PC-9 (cell line): ENCODE data around the gene TNC. TPM values are rescaled to one million over a fixed set of nuclear protein-coding genes. Genes with fewer than 3 reads are reported as not detected.

Experiments used
- BruUV-seq: library from RNA; stranded (reverse); fragments of 400-500 nt; replicated peaks from 2 replicates; lab custom pipeline; 2021; lab: Mats Ljungman, UMichigan
- CTCF ChIA-PET: fragments of 300-600 bp; sonication (Branson Sonifier 250); formaldehyde crosslinking; loops from one replicate; lab custom pipeline; 2022; ENCODE audit warnings: antibody characterized with exemption; lab: Charles Lee
- POLR2A ChIA-PET: fragments of 300-600 bp; sonication (Branson Sonifier 250); formaldehyde crosslinking; loops from one replicate; lab custom pipeline; 2022; ENCODE audit warnings: antibody characterized with exemption; ENCODE audit not compliant: unreplicated experiment; lab: Charles Lee
- DNase-seq, 2 experiments: peaks; one replicate each; pipeline versions ENCODE4 v3.0.0 to v3.0.0-alpha.2; 2015 to 2022; ENCODE audit warnings: mixed read lengths in 1 of 2
- H2AFZ ChIP-seq: fragments of 200-600 bp; sonication (generic); 2 replicates; pipeline ENCODE4 v1.8.1; 2017; ENCODE audit warnings: antibody characterized with exemption
- H3F3A ChIP-seq: fragments of 200-600 bp; sonication (generic); 2 replicates; pipeline ENCODE4 v1.8.1; 2017; ENCODE audit warnings: antibody characterized with exemption, mild to moderate bottlenecking, low read depth; ENCODE audit not compliant: insufficient read depth
- H3K27ac ChIP-seq: fragments of 200-600 bp; sonication (generic); 2 replicates; pipeline ENCODE4 v1.6.1; 2016; ENCODE audit warnings: mixed run types
- H3K27me3 ChIP-seq: fragments of 200-600 bp; sonication (generic); 2 replicates; pipeline ENCODE4 v1.6.1; 2016; ENCODE audit warnings: low read depth, mixed run types; ENCODE audit not compliant: insufficient read depth
- H3K36me3 ChIP-seq: fragments of 200-600 bp; sonication (generic); 2 replicates; pipeline ENCODE4 v1.6.1; 2016; ENCODE audit warnings: low read depth, mixed run types
- H3K4me1 ChIP-seq: fragments of 200-600 bp; sonication (generic); replicated peaks from 2 replicates; pipeline ENCODE4 v1.6.1; 2016; ENCODE audit warnings: mixed run types; ENCODE audit not compliant: insufficient read depth
- H3K4me2 ChIP-seq: fragments of 200-600 bp; sonication (generic); 2 replicates; pipeline ENCODE4 v1.6.1; 2017; ENCODE audit warnings: mixed run types
- H3K4me3 ChIP-seq: fragments of 200-600 bp; sonication (generic); 2 replicates; pipeline ENCODE4 v1.6.1; 2016; ENCODE audit warnings: mixed run types
- H3K79me2 ChIP-seq: fragments of 200-600 bp; sonication (generic); 2 replicates; pipeline ENCODE4 v1.6.1; 2017; ENCODE audit warnings: low read depth, mixed run types
- H3K9me2 ChIP-seq: fragments of 200-600 bp; sonication (generic); 2 replicates; pipeline ENCODE4 v1.8.1; 2017; ENCODE audit warnings: mild to moderate bottlenecking; ENCODE audit not compliant: insufficient read depth
- H3K9me3 ChIP-seq: fragments of 200-600 bp; sonication (generic); 2 replicates; pipeline ENCODE4 v1.8.1; 2016; ENCODE audit warnings: low read depth; ENCODE audit not compliant: insufficient read depth
- H4K20me1 ChIP-seq: fragments of 200-600 bp; sonication (generic); 2 replicates; pipeline ENCODE4 v1.8.1; 2017; ENCODE audit not compliant: insufficient read depth
- CTCF ChIP-seq: fragments of 200-600 bp; sonication (generic); conservative IDR thresholded peaks from 2 replicates; pipeline ENCODE4 v1.6.1; 2017; ENCODE audit warnings: mixed run types, antibody characterized with exemption, mild to moderate bottlenecking, moderate library complexity
- EZH2 ChIP-seq: fragments of 200-600 bp; sonication (generic); IDR thresholded peaks from 2 replicates; pipeline ENCODE4 v1.8.0; 2017; ENCODE audit warnings: antibody characterized with exemption, low read depth
- intact Hi-C: fragments of 100-400 bp; cut with micrococcal nuclease; formaldehyde crosslinking; loops from one replicate; pipeline ENCODE4 v1.10.0; 2022; ENCODE audit not compliant: unreplicated experiment
- total RNA-seq: library from RNA; stranded (reverse); gene quantifications from 2 replicates; pipeline ENCODE4 v1.2.3, GENCODE V29; 2021

The TNC gene
- total RNA-seq, 1 experiment from 2014 or later: 1.1 TPM

- H3F3A ChIP-seq: peaks cover 17% of the 10 kb centered on the region; the same call in 1 of the 2 replicates
- no peaks in the 10 kb centered on the region for H4K20me1 ChIP-seq
- H3K27me3 ChIP-seq: no peaks in the 10 kb centered on the region
- no peak overlapping the region for H3K4me3 ChIP-seq
- H3K4me2 ChIP-seq: no peak overlapping the region
- H3K9me3 ChIP-seq: no peaks in the 10 kb centered on the region
- TF ChIP-seq CTCF (no peak), EZH2 (no peak)
- CTCF ChIA-PET: interaction anchor here (0.7 kb wide), 1 partner anchor 79 kb away, joined by 6 read pairs; no protein-coding TSS in a partner anchor
- BruUV-seq: no TSS peak
- H3K79me2 ChIP-seq: no peaks in the 10 kb centered on the region
- no peak for DNase-seq
- intact Hi-C loops: no loop called here
- H3K4me1 ChIP-seq: peaks cover 25% of the 10 kb centered on the region
- H3K27ac ChIP-seq: no peak overlapping the region
- POLR2A ChIA-PET: no interaction called here
- no peak overlapping the region for H2AFZ ChIP-seq
- no peaks in the 10 kb centered on the region for H3K9me2 ChIP-seq
- no peaks in the 10 kb centered on the region for H3K36me3 ChIP-seq
These were observed 6.1 kb downstream of the TNC start for GRCh38 chr9:115111874-115112273.

GRCh38 chr9:115109486-115109885 is 8.5 kb downstream of the TNC start:
- CTCF ChIA-PET: no interaction called here
- H4K20me1 ChIP-seq: no peaks in the 10 kb centered on the region
- no TSS peak for BruUV-seq
- no peak overlapping the region for H3K4me3 ChIP-seq
- H3K36me3 ChIP-seq: no peaks in the 10 kb centered on the region
- H2AFZ ChIP-seq: no peak overlapping the region
- no peak for DNase-seq
- no peaks in the 10 kb centered on the region for H3K9me2 ChIP-seq
- no peaks in the 10 kb centered on the region for H3K79me2 ChIP-seq
- intact Hi-C loops: no loop called here
- no peak for TF ChIP-seq EZH2
- no peaks in the 10 kb centered on the region for H3K27me3 ChIP-seq
- no peak overlapping the region for H3K27ac ChIP-seq
- H3F3A ChIP-seq: peaks cover 12% of the 10 kb centered on the region; the same call in 1 of the 2 replicates
- POLR2A ChIA-PET: no interaction called here
- H3K4me1 ChIP-seq: peaks cover 28% of the 10 kb centered on the region
- no peak overlapping the region for H3K4me2 ChIP-seq
- no peaks in the 10 kb centered on the region for H3K9me3 ChIP-seq

GRCh38 chr9:115107701-115108100 is 10.3 kb downstream of the TNC start:
- TF ChIP-seq EZH2 (no peak), CTCF (no peak)
- Histone ChIP-seq H3K9me2 (no peaks in the 10 kb centered on the region), H3K4me2 (no peak overlapping the region), H3K27ac (no peak overlapping the region), H4K20me1 (no peaks in the 10 kb centered on the region), H3K4me1 (peaks cover 26% of the 10 kb centered on the region), H3K9me3 (peaks cover 5% of the 10 kb centered on the region; the same call in 1 of the 2 replicates), H3K27me3 (no peaks in the 10 kb centered on the region), H2AFZ (no peak overlapping the region), H3K36me3 (no peaks in the 10 kb centered on the region), H3F3A (peaks cover 10% of the 10 kb centered on the region; the same call in 1 of the 2 replicates), H3K4me3 (no peak overlapping the region), H3K79me2 (no peaks in the 10 kb centered on the region)
- CTCF ChIA-PET: no interaction called here
- BruUV-seq: no TSS peak
- DNase-seq: no peak
- POLR2A ChIA-PET: no interaction called here
- intact Hi-C loops: no loop called here

- DNase-seq: no peak
- Histone ChIP-seq H4K20me1 (no peaks in the 10 kb centered on the region), H3K36me3 (no peaks in the 10 kb centered on the region), H3K9me3 (peaks cover 5% of the 10 kb centered on the region; the same call in 1 of the 2 replicates), H3K79me2 (no peaks in the 10 kb centered on the region), H3K27me3 (no peaks in the 10 kb centered on the region), H3K4me1 (peaks cover 26% of the 10 kb centered on the region), H3F3A (peaks cover 10% of the 10 kb centered on the region; the same call in 1 of the 2 replicates), H3K4me3 (no peak overlapping the region), H3K4me2 (peak overlapping the region; percentile 38), H3K9me2 (no peaks in the 10 kb centered on the region), H3K27ac (no peak overlapping the region), H2AFZ (no peak overlapping the region)
- intact Hi-C loops: no loop called here
- TF ChIP-seq EZH2: no peak
- no peak for TF ChIP-seq CTCF
- CTCF ChIA-PET: no interaction called here
- POLR2A ChIA-PET: no interaction called here
- BruUV-seq: no TSS peak
These were observed 11.3 kb downstream of the TNC start for GRCh38 chr9:115106642-115107041.
